ENCODE measurements around the gene DCAF17.
"Not testable (repeated sequence)": the region's sequence is repeated elsewhere in the genome, so short reads cannot be mapped to it uniquely, and the experiment has no call there.

Gene DCAF17

GRCh38 chr2:171419333-171419732 lies 14.7 kb upstream of the DCAF17 start:
- Mint-ChIP-seq H3K9me3 (peaks cover 4% of the 10 kb centered on the region), H3K36me3 (peaks cover 10% of the 10 kb centered on the region), H3K27me3 (no peaks in the 10 kb centered on the region), H3K4me1 (peaks cover 18% of the 10 kb centered on the region), H3K4me3 (no peak overlapping the region), H3K27ac (peak overlapping the region; percentile 62)
- ATAC-seq (ENCODE audit: low read depth) (no peak), DNase-seq (ENCODE audit: low spot score in 2 of 2) (no peak)

GRCh38 chr2:171420728-171421563 lies 13.1 kb upstream of the DCAF17 start:
- Mint-ChIP-seq H3K27me3 (no peaks in the 10 kb centered on the region), H3K4me3 (peak overlapping the region; percentile 22), H3K4me1 (peaks cover 15% of the 10 kb centered on the region), H3K27ac (peak overlapping the region; percentile 5), H3K9me3 (peaks cover 5% of the 10 kb centered on the region), H3K36me3 (peaks cover 13% of the 10 kb centered on the region)
- peak; percentile 72 for ATAC-seq (ENCODE audit: low read depth)
- no peak for DNase-seq (ENCODE audit: low spot score in 2 of 2)

- not testable (repeated sequence) for H3K27me3 Mint-ChIP-seq; H3K9me3 Mint-ChIP-seq; DNase-seq (ENCODE audit: low spot score in 2 of 2); ATAC-seq (ENCODE audit: low read depth); H3K4me3 Mint-ChIP-seq; H3K27ac Mint-ChIP-seq
- Mint-ChIP-seq H3K36me3 (peaks cover 20% of the 10 kb centered on the region), H3K4me1 (peaks cover 13% of the 10 kb centered on the region)
These were observed 11.1 kb upstream of the DCAF17 start for GRCh38 chr2:171422710-171423495.

DNA sequence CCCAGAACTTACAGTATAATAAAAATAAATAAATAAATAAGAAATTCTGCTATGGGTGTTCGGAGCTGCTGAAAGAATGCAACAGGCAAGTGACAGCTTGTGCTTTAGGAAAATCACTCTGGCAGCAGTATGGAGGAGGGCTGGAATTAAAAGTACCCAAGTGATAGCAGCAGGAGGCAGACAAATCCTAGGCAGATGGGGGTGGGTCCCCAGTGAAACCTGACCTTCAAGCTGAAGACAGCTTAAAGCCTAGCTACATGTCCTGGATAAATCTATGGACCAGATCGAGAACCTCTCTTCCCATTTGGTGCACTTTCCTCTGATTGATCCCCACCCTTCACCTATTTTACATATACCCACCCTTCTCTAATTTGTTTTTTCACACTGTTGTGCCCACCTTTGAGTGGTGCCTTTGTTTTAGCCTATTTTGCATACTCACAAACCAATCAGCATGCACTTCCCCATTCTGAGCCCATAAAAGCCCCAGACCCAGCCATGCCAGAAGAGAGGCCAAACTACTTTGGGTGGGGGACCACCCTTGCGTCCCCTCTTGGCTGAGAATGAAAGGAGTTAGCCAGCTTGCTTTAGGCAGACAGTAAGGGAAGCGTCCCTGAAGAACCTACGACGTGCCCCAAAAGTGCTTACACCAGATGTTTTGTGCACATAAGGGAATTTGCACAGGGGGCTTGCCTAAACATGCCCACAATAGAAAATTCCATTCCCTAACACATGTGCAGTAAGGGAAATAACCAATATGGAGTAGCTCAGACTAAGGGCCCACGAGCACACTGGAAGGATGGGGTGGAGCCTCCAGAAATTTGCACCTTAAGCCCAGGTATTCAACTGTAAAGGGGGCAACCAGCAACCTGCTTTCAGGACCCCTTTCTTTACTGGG lies 3.3 kb upstream of the DCAF17 start:
- no peaks in the 10 kb centered on the region for H3K27me3 Mint-ChIP-seq
- H3K27ac Mint-ChIP-seq, result no peak overlapping the region
- ATAC-seq (ENCODE audit: low read depth) (no peak), DNase-seq (ENCODE audit: low spot score in 2 of 2) (no peak)
- peaks cover 16% of the 10 kb centered on the region for H3K36me3 Mint-ChIP-seq
- H3K9me3 Mint-ChIP-seq, result peaks cover 5% of the 10 kb centered on the region
- H3K4me1 Mint-ChIP-seq, result peaks cover 18% of the 10 kb centered on the region
- no peak overlapping the region for H3K4me3 Mint-ChIP-seq

DNA sequence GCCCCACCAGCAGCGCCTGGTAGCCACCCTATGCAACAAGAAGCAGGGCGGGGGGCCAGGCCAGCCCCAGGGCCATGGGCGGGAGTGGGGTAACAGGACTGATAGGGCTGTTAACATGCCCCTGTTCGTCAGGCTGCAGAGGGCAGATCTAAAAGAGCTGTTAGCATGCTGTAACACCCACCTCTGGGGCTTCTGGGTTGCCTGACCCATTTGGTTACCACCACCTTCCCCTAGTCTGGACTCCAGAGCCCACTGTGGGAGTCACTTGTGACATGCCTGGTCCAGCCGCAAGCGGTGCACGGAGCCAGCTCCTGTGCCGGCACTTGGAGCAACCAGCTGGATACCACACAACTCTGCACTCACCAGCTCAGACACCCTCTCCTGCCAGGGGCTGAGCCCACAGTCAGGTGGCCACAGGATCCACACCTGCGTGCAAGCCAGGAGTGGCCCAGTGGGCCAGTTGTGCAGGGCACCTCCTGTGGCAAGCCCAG lies 2.3 kb upstream of the DCAF17 start:
- Mint-ChIP-seq H3K9me3 (peaks cover 5% of the 10 kb centered on the region), H3K4me1 (peaks cover 22% of the 10 kb centered on the region), H3K27ac (peak overlapping the region; percentile 82), H3K27me3 (no peaks in the 10 kb centered on the region), H3K36me3 (peaks cover 16% of the 10 kb centered on the region), H3K4me3 (no peak overlapping the region)
- no peak for ATAC-seq (ENCODE audit: low read depth)
- no peak for DNase-seq (ENCODE audit: low spot score in 2 of 2)

GRCh38 chr2:171432206-171432968 lies 1.6 kb upstream of the DCAF17 start:
- Mint-ChIP-seq H3K36me3 (peaks cover 14% of the 10 kb centered on the region), H3K4me1 (peaks cover 22% of the 10 kb centered on the region), H3K27ac (peak overlapping the region; percentile 82), H3K27me3 (no peaks in the 10 kb centered on the region), H3K4me3 (peak overlapping the region; percentile 86), H3K9me3 (peaks cover 2% of the 10 kb centered on the region)
- DNase-seq (ENCODE audit: low spot score in 2 of 2), result no peak
- no peak for ATAC-seq (ENCODE audit: low read depth)

DNA sequence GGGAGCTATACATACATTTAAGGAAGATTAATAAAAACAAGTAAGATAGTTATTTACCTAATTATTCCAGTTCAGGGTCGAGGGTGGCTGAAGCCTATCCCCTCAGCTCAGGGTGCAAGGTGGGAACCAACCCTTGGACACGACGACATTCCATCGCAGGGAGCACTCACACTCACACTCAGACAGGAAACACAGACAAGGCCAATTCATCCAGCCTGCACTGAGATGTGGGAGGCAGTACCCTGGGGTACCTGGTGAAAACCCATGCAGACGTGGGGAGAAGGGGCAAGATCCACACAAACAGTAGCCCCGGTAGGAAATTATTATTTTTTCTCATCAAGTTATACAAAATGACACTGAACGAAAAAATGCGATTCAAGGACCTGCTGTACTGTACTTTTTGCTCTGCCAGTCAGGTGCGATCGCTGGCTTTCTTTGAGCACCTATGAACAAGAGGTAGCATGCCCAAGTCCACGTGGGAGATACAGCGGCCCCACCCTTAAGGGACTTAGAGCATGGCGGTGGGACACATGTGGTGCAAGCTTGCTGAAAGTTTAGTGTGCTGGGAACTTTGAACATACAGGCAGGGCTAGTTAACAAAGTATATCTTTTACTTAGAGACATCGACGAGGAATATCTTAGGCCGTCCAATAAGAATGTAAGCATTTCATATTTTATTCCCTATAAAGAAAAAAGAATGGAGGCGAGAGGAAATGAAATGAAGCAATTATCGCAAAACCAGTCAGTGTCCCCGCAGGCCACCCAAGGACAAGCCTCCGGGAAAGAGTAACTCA lies 860 bp upstream of the DCAF17 start:
- DNase-seq (ENCODE audit: low spot score in 2 of 2) (peak; percentile 27 to 35), ATAC-seq (ENCODE audit: low read depth) (peak; percentile 32)
- H3K4me3 Mint-ChIP-seq, result peak overlapping the region; percentile 86
- H3K27ac Mint-ChIP-seq, result peak overlapping the region; percentile 82
- H3K27me3 Mint-ChIP-seq, result no peaks in the 10 kb centered on the region
- peaks cover 2% of the 10 kb centered on the region for H3K9me3 Mint-ChIP-seq
- peaks cover 24% of the 10 kb centered on the region for H3K4me1 Mint-ChIP-seq
- H3K36me3 Mint-ChIP-seq, result peaks cover 19% of the 10 kb centered on the region

DNA sequence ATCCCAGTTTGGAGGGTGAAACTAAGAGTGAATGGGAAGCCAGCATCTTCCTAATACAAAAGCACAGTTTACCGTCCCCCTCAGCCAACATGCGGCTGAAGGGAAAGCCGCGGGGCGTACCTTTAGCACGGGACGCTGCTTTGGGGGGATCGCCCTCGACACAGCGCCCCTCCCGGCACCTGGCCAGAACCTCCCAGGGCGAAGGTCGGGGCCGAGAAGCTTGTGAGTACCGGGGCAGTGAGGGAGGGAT lies 338 bp upstream of the DCAF17 start, which contains the start of gene METTL8:
Gene METTL8 (minus strand): TSS at position 228 of the 250 bp plus-strand sequence. CDS start 41,805 bp downstream, outside the sequence.
- DNase-seq (ENCODE audit: low spot score in 2 of 2), result no peak
- ATAC-seq (ENCODE audit: low read depth), result no peak
- Mint-ChIP-seq H3K4me1 (peaks cover 28% of the 10 kb centered on the region), H3K27me3 (no peaks in the 10 kb centered on the region), H3K9me3 (peaks cover 2% of the 10 kb centered on the region), H3K27ac (peak within 1 kb of the TSS; percentile 82), H3K36me3 (peaks cover 21% of the 10 kb centered on the region), H3K4me3 (peak within 1 kb of the TSS; percentile 86)

DNA sequence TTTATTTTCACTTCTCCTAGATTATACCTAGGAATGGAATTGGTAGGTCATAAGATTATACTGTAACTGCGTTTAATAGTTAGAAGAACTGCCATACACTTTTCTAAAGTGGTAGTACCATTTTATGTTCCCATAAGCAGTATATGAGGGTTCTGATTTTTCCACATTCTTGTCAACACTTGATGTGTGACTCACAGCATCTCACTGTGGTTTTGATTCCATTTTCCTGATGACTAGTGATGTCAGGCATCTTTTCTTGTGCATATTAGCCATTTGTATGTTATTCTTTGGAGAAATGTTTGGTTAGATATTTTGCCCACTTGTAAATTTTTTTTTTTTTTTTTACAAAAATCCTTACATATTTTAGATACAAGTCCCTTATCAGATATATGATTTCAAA lies 2.3 kb downstream of the DCAF17 start:
- Mint-ChIP-seq H3K4me3 (no peak overlapping the region), H3K36me3 (peaks cover 27% of the 10 kb centered on the region), H3K27me3 (no peaks in the 10 kb centered on the region), H3K27ac (no peak overlapping the region), H3K9me3 (no peaks in the 10 kb centered on the region), H3K4me1 (peaks cover 27% of the 10 kb centered on the region)
- ATAC-seq (ENCODE audit: low read depth) (no peak), DNase-seq (ENCODE audit: low spot score in 2 of 2) (no peak)

GRCh38 chr2:171441470-171441869 lies 7.4 kb downstream of the DCAF17 start:
- Mint-ChIP-seq H3K4me3 (no peak overlapping the region), H3K27me3 (no peaks in the 10 kb centered on the region), H3K9me3 (no peaks in the 10 kb centered on the region), H3K27ac (no peak overlapping the region), H3K36me3 (peaks cover 26% of the 10 kb centered on the region), H3K4me1 (peaks cover 9% of the 10 kb centered on the region)
- no peak for DNase-seq (ENCODE audit: low spot score in 2 of 2)
- no peak for ATAC-seq (ENCODE audit: low read depth)

DNA sequence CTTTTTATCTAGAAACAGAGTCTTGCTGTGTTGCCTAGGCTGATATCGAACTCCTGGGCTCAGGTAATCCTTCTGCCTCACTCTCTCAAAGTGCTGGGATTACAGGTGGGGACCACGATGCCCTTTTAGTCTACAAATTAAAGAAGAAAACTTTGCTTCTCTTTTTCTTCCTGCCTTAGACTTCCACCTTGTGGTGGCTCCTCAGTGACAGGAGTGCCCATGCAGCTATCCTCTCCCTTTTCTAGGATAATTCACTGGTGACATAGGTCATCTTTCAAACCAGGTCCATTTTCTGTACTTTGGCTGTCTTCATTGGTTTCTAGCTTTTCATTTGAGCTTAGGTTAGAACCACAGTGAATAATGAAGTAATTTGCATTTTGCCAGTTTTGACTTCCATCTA lies 13.6 kb downstream of the DCAF17 start:
- Mint-ChIP-seq H3K9me3 (no peaks in the 10 kb centered on the region), H3K4me3 (no peak overlapping the region), H3K27ac (no peak overlapping the region), H3K27me3 (no peaks in the 10 kb centered on the region), H3K4me1 (no peaks in the 10 kb centered on the region), H3K36me3 (peaks cover 13% of the 10 kb centered on the region)
- no peak for DNase-seq (ENCODE audit: low spot score in 2 of 2)
- no peak for ATAC-seq (ENCODE audit: low read depth)

DNA sequence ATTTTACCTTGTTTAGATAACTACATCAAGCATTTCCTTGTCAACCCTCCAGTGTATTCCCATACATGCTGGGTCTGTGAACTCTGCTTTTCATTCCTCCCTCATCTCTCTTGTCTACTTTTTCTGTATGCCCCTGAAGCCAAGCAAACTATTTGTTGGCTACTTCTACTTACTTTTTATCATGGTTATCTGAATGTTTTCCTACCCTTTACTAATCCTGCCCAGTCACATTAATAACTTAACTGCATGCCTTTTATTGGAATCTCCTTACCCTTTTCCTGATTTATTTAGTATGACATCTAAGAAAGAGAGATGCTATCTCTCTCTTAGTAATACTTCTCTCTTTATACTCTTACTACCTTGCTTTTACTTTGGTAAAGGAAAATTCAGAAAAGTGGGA lies 17.0 kb downstream of the DCAF17 start:
- no peak for DNase-seq (ENCODE audit: low spot score in 2 of 2)
- no peak for ATAC-seq (ENCODE audit: low read depth)
- Mint-ChIP-seq H3K27me3 (no peaks in the 10 kb centered on the region), H3K36me3 (peaks cover 27% of the 10 kb centered on the region), H3K27ac (no peak overlapping the region), H3K9me3 (peaks cover 7% of the 10 kb centered on the region), H3K4me1 (no peaks in the 10 kb centered on the region), H3K4me3 (no peak overlapping the region)
